ENCODE measurements around the gene TTC31.
A peak's percentile ranks its signal among the peaks of the same experiment; 100 is the strongest.

Gene TTC31

DNA sequence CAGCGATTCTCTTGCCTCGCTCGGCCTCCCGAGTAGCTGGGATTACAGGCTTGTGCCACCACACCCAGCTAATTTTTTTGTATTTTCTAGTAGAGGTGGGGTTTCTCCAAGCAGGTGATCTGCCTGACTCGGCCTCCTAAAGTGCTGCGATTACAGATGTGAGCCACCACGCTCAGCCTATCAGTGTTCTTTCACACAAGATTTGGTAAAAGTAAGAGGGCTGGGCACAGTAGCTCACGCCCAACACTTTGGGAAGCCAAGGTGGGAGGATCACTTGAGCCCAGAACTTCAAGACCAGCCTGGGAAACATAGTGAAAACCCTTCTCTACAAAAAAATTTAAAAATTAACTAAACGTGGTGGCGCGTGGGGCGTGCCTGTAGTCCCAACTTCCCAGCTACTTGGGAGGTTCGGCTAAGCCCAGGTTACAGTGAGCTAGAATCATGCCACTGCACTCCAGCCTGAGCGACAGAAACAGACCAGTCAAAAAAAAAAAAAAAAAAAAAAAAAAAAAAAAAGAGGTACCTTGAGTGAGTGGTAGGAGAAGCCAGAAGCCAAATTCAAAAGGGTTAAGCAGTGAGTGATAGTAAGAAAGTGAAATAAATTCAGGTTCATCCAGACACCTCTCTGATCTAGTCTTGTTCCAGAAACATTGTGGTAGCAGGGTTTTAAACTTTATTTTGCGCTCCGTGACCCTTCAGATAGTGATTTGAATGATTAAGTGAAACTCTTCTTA is 11.4 kb upstream of the TTC31 start:
- H3K4me3 ChIP-seq (ENCODE audit: low read depth, low read length) = peak overlapping the region; percentile 70
- TF ChIP-seq, protein P1, sequence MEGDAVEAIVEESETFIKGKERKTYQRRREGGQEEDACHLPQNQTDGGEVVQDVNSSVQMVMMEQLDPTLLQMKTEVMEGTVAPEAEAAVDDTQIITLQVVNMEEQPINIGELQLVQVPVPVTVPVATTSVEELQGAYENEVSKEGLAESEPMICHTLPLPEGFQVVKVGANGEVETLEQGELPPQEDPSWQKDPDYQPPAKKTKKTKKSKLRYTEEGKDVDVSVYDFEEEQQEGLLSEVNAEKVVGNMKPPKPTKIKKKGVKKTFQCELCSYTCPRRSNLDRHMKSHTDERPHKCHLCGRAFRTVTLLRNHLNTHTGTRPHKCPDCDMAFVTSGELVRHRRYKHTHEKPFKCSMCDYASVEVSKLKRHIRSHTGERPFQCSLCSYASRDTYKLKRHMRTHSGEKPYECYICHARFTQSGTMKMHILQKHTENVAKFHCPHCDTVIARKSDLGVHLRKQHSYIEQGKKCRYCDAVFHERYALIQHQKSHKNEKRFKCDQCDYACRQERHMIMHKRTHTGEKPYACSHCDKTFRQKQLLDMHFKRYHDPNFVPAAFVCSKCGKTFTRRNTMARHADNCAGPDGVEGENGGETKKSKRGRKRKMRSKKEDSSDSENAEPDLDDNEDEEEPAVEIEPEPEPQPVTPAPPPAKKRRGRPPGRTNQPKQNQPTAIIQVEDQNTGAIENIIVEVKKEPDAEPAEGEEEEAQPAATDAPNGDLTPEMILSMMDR (IDR thresholded peaks at IDR 0.05; ENCODE audit: borderline replicate concordance, insufficient read depth, low read depth, low read length) = no peak

DNA sequence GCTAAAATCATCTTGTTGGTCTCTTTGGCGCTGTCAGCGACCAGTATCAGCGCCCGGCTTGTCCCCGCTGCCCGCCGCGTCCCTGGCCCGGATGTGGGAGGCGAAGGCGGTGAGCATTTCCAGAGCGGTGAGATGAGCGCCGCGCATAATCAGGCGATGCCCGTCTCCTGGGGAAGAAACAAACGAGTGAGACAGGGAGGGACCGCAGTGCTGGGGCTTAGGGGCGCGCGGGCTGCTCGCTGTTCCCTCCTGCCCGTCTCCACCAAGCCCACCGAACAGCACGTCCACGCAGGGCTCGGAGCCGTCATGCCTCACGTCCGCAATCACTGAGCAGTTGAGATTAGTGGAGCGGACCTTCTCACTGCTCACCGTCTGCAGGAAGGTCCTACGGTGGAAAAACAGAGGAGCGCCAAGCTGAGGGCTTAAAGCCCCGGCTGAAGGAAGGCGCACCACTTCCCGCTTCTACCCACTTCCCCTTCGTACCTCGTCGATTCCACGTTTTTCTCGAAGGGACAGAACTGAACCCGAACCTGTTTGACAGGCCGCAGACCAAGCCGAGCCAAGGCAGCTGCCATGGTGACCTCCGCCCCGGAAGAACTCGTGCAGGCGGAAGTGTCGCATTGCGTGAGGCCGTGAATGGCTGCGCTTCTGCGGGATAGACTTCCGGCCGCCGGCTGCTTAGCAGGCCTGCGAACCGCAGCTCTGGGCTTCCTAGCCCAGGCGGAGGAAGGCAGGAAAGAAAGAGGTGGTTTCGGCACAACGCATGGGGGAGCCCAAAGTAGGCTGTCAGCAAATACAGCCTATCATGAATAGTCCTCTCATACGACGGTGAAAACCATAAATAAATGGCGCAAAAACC is 10.6 kb upstream of the TTC31 start, which contains the start of gene MRPL53:
TSS of gene MRPL53 (minus strand) at position 595 of the 859 bp plus-strand sequence. CDS start at position 575, 20 bp downstream.
- TF ChIP-seq, protein P1 (IDR thresholded peaks at IDR 0.05; ENCODE audit: borderline replicate concordance, insufficient read depth, low read depth, low read length) = no peak
- H3K4me3 ChIP-seq (ENCODE audit: low read depth, low read length) = peak within 1 kb of the TSS; percentile 70

DNA sequence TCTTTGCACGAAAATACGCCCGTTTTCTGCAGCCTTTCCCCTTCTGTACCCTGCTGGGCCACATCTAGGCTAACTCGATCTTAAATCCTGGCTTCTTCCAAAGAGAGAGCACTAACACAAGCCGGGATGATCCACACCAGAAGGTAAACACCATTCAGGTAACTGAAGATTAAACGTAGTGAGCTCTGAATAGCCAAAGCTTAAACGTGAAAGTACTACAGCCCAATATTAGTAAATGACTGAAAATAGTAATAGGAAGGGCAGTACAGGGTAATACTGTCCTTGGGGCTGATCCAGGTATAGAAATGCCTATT is 10.0 kb upstream of the TTC31 start:
- TF ChIP-seq, protein P1 (IDR thresholded peaks at IDR 0.05; ENCODE audit: borderline replicate concordance, insufficient read depth, low read depth, low read length) = no peak
- H3K4me3 ChIP-seq (ENCODE audit: low read depth, low read length) = peak overlapping the region; percentile 70

DNA sequence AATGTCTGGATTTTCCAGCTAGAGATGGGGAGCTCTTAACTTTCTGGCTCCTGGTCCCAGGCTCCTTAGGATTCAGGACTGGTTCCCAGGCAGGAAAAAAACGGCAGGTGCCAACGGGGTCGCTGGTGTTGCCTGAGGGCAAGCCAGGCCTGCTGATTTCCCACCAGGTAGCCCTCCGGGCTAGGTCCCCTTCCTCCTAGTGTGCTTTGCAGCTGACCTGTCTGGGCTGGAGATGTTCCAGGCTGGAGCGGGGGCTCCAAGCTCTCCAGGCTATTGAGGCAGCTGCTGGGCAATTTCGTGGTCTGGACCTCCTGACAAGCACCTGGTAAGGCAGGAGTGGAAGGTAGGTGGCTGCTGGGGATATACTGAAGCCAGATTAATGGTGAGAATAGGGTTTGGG is 8.4 kb upstream of the TTC31 start:
- no peak overlapping the region for H3K4me3 ChIP-seq (ENCODE audit: low read depth, low read length)
- TF ChIP-seq, protein P1 (IDR thresholded peaks at IDR 0.05; ENCODE audit: borderline replicate concordance, insufficient read depth, low read depth, low read length) = no peak

DNA sequence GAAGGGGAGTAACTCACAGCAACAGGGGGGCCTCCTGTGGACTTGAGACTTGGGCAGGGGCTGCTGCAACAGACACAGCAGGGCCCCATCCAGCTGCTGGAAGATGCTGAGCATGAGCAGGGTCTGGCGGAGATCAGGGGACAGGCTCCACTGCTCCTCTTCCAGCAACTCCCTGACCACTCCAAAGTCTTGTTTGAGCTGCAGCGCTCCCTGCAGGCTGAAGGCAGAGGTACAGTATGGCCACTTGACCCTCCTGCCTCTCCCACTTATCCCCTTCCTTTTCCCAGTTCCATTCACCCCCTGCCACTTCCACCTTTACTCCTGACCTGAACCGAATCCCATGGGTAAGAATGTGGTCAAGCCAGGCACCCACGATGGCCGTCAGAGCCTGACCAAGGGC is 8.0 kb upstream of the TTC31 start:
- H3K4me3 ChIP-seq (ENCODE audit: low read depth, low read length) = no peak overlapping the region
- TF ChIP-seq, protein P1 (IDR thresholded peaks at IDR 0.05; ENCODE audit: borderline replicate concordance, insufficient read depth, low read depth, low read length) = peak; percentile 56

DNA sequence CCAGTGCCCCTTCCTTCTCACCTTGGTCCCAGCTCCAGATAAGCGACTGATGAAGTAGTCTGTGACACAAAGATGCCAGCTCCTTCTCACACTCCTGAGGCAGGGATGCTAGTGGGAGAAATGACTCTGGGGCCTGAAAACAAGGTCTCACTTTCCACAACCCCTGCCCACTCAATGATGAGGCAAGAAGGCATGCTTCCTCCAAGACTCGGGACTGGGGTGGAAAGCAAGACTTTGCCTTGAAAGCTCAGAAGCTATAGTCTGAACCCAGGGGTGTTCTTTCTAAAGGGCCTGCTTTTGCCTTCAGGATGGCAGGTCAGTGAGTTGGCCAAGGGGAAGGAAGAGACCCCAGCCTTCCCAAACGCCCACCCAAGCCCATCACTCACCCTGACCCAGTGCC is 1.4 kb upstream of the TTC31 start:
- peak overlapping the region; percentile 58 for H3K4me3 ChIP-seq (ENCODE audit: low read depth, low read length)
- TF ChIP-seq, protein P1 (IDR thresholded peaks at IDR 0.05; ENCODE audit: borderline replicate concordance, insufficient read depth, low read depth, low read length) = no peak
